Mesenchymal stem cell (in vitro differentiated cells and primary cell): ENCODE measurements around the gene PCNX2.

Experiments
- DNase-seq: peaks from one replicate; pipeline ENCODE4 v3.0.0-alpha.2; 2013
- H2AFZ ChIP-seq: one replicate; pipeline ENCODE4 v1.6.1; 2013; ENCODE audit warnings: low read depth, mild to moderate bottlenecking, control low read depth, inconsistent platforms, low read length, moderate library complexity
- H2AK5ac ChIP-seq: 2 replicates; pipeline ENCODE4 v1.6.1; 2013; ENCODE audit warnings: low read length, moderate library complexity, mild to moderate bottlenecking, inconsistent platforms; ENCODE audit not compliant: severe bottlenecking
- H2BK120ac ChIP-seq: one replicate; pipeline ENCODE4 v1.6.1; 2013; ENCODE audit warnings: low read depth, mild to moderate bottlenecking, inconsistent platforms, low read length, moderate library complexity
- H2BK12ac ChIP-seq, 2 experiments: one replicate each; pipeline ENCODE4 v1.6.1; 2013; ENCODE audit warnings: inconsistent platforms in 2 of 2, low read length in 2 of 2, mild to moderate bottlenecking in 2 of 2, moderate library complexity in 2 of 2, control low read depth in 1 of 2
- H2BK15ac ChIP-seq: one replicate; pipeline ENCODE4 v1.6.1; 2013; ENCODE audit warnings: mild to moderate bottlenecking, low read depth, inconsistent platforms; ENCODE audit not compliant: poor library complexity, severe bottlenecking
- H2BK5ac ChIP-seq: 2 replicates; pipeline ENCODE4 v1.6.1; 2013; ENCODE audit warnings: low read depth, mild to moderate bottlenecking, low read length, control low read depth, inconsistent platforms; ENCODE audit not compliant: poor library complexity, severe bottlenecking
- H3K14ac ChIP-seq, 2 experiments: one replicate each; pipeline ENCODE4 v1.6.1; 2013; ENCODE audit warnings: inconsistent platforms in 2 of 2, low read length in 2 of 2, control low read depth in 1 of 2, mild to moderate bottlenecking in 1 of 2, moderate library complexity in 1 of 2
- H3K18ac ChIP-seq, 2 experiments: one replicate each; pipeline ENCODE4 v1.6.1; 2013; ENCODE audit warnings: inconsistent platforms in 2 of 2, low read length in 2 of 2, control low read depth in 1 of 2, low read depth in 1 of 2, mild to moderate bottlenecking in 1 of 2
- H3K23ac ChIP-seq, 2 experiments: one replicate each; pipeline ENCODE4 v1.6.1; 2013; ENCODE audit warnings: inconsistent platforms in 2 of 2, low read length in 2 of 2, mild to moderate bottlenecking in 2 of 2, moderate library complexity in 2 of 2, control low read depth in 1 of 2
- H3K27ac ChIP-seq: 2 replicates; pipeline ENCODE4 v1.5.1; 2013; ENCODE audit warnings: mild to moderate bottlenecking, moderate library complexity, low read length, control low read depth, inconsistent platforms; ENCODE audit not compliant: poor library complexity, severe bottlenecking
- H3K27me3 ChIP-seq, 2 experiments: 2 replicates each; pipeline versions ENCODE4 v1.6.1 to v1.7.0; 2013; ENCODE audit warnings: low read length in 2 of 2, mild to moderate bottlenecking in 2 of 2, moderate library complexity in 2 of 2, control low read depth in 1 of 2, inconsistent platforms in 1 of 2; ENCODE audit not compliant: control insufficient read depth in 1 of 2, insufficient read depth in 1 of 2
- H3K36me3 ChIP-seq, 2 experiments: 2 replicates each; pipeline versions ENCODE4 v1.6.1 to v1.7.0; 2013; ENCODE audit warnings: low read length in 2 of 2, control low read depth in 1 of 2, inconsistent platforms in 1 of 2, low read depth in 1 of 2, mild to moderate bottlenecking in 1 of 2; ENCODE audit not compliant: insufficient read depth in 2 of 2, control insufficient read depth in 1 of 2
- H3K4ac ChIP-seq, 2 experiments: one replicate each; pipeline ENCODE4 v1.6.1; 2013; ENCODE audit warnings: inconsistent platforms in 2 of 2, low read length in 2 of 2, mild to moderate bottlenecking in 2 of 2, moderate library complexity in 2 of 2, control low read depth in 1 of 2, low read depth in 1 of 2
- H3K4me1 ChIP-seq: 2 replicates; pipeline ENCODE4 v1.6.1; 2013; ENCODE audit warnings: low read depth, low read length, control low read depth; ENCODE audit not compliant: control insufficient read depth, insufficient read depth
- H3K4me2 ChIP-seq: 2 replicates; pipeline ENCODE4 v1.6.1; 2013; ENCODE audit warnings: low read length, mild to moderate bottlenecking, inconsistent platforms; ENCODE audit not compliant: poor library complexity, severe bottlenecking
- H3K4me3 ChIP-seq, 2 experiments: 2 replicates each; pipeline versions ENCODE4 v1.5.1 to v1.7.0; 2013; ENCODE audit warnings: low read length in 2 of 2, mild to moderate bottlenecking in 2 of 2, control low read depth in 1 of 2, low read depth in 1 of 2; ENCODE audit not compliant: insufficient read depth in 1 of 2
- H3K79me1 ChIP-seq: replicated peaks from 2 replicates; pipeline ENCODE4 v1.6.1; 2013; ENCODE audit warnings: mild to moderate bottlenecking, control low read depth, low read length, inconsistent platforms; ENCODE audit not compliant: poor library complexity, severe bottlenecking
- H3K9ac ChIP-seq: 2 replicates; pipeline ENCODE4 v1.7.0; 2013; ENCODE audit warnings: mild to moderate bottlenecking, low read length, moderate library complexity
- H3K9me3 ChIP-seq: 2 replicates; pipeline ENCODE4 v1.7.0; 2013; ENCODE audit warnings: mild to moderate bottlenecking, low read length; ENCODE audit not compliant: control insufficient read depth
- H4K8ac ChIP-seq: one replicate; pipeline ENCODE4 v1.6.1; 2013; ENCODE audit warnings: inconsistent platforms, mild to moderate bottlenecking, low read length, moderate library complexity
- H4K91ac ChIP-seq: one replicate; pipeline ENCODE4 v1.6.1; 2013; ENCODE audit warnings: mild to moderate bottlenecking, low read length, inconsistent platforms
- WGBS: methylation state at CpG from one replicate; pipeline ENCODE4 v1.1.7; 2013; ENCODE audit warnings: mixed read lengths; 5-methylcytosine and 5-hydroxymethylcytosine counted together

PCNX2 gene

GRCh38 chr1:233038581-233038980 lies 256.9 kb downstream of the PCNX2 start:
- H2AFZ ChIP-seq = no peak overlapping the region
- no peak overlapping the region for H2BK12ac ChIP-seq
- DNase-seq = no peak
- H3K4me3 ChIP-seq = no peak overlapping the region
- H3K18ac ChIP-seq = no peak overlapping the region
- no peaks in the 10 kb centered on the region for H3K4me1 ChIP-seq
- H2BK15ac ChIP-seq = no peak overlapping the region
- H2BK120ac ChIP-seq = no peak overlapping the region
- H3K27me3 ChIP-seq = no peaks in the 10 kb centered on the region
- no peak overlapping the region for H3K23ac ChIP-seq
- no peak overlapping the region for H4K91ac ChIP-seq
- H3K79me1 ChIP-seq = peaks cover 3% of the 10 kb centered on the region
- no peak overlapping the region for H3K14ac ChIP-seq
- no peaks in the 10 kb centered on the region for H3K9me3 ChIP-seq
- H3K4me2 ChIP-seq = no peak overlapping the region
- no peak overlapping the region for H3K27ac ChIP-seq
- peaks cover 3 to 4% of the 10 kb centered on the region in 2 experiments for H3K36me3 ChIP-seq
- no peak overlapping the region for H2BK5ac ChIP-seq
- no peak overlapping the region for H3K4ac ChIP-seq
- H2AK5ac ChIP-seq = no peak overlapping the region
- no peak overlapping the region for H3K9ac ChIP-seq
- no peak overlapping the region for H4K8ac ChIP-seq

GRCh38 chr1:233037843-233038242 lies 257.7 kb downstream of the PCNX2 start:
- Histone ChIP-seq H4K91ac (no peak overlapping the region), H2BK12ac (no peak overlapping the region), H2AFZ (no peak overlapping the region), H3K27ac (no peak overlapping the region), H3K79me1 (peaks cover 3% of the 10 kb centered on the region), H4K8ac (no peak overlapping the region), H3K4me2 (no peak overlapping the region), H3K9ac (no peak overlapping the region), H3K4me1 (no peaks in the 10 kb centered on the region), H2BK5ac (no peak overlapping the region), H3K36me3 (peaks cover 3 to 4% of the 10 kb centered on the region in 2 experiments), H3K23ac (no peak overlapping the region), H3K4ac (no peak overlapping the region), H3K4me3 (no peak overlapping the region), H3K14ac (no peak overlapping the region), H2AK5ac (no peak overlapping the region), H2BK15ac (no peak overlapping the region), H3K9me3 (no peaks in the 10 kb centered on the region), H3K27me3 (no peaks in the 10 kb centered on the region), H3K18ac (no peak overlapping the region), H2BK120ac (no peak overlapping the region)
- DNase-seq = no peak

DNA sequence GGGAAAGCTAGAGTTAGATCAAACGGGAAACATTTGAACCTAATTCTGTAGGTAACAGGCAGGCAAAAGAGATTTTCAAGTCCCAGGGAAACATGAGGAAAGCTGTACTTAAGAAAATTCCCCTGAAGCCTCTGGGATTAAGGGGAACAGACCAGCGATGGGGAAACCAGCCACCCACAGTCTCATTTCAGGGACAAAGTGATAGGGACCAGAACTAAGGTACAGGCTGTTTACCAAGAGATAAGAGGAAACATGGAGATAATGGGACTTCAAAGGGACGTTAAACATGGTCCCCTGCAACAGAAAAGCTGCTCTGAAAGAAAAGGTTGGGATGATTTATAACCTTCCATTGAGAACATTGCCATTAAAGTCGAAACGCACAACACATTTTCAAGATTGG lies 260.7 kb downstream of the PCNX2 start:
- no peak overlapping the region for H3K9ac ChIP-seq
- H3K36me3 ChIP-seq = peaks cover 3 to 4% of the 10 kb centered on the region in 2 experiments
- no peaks in the 10 kb centered on the region for H3K27me3 ChIP-seq
- H4K8ac ChIP-seq = no peak overlapping the region
- H2BK5ac ChIP-seq = no peak overlapping the region
- no peak overlapping the region for H3K4me3 ChIP-seq
- H3K4me1 ChIP-seq = no peaks in the 10 kb centered on the region
- H2AK5ac ChIP-seq = no peak overlapping the region
- H2BK120ac ChIP-seq = no peak overlapping the region
- no peak for DNase-seq
- no peaks in the 10 kb centered on the region for H3K9me3 ChIP-seq
- no peak overlapping the region for H3K4me2 ChIP-seq
- H4K91ac ChIP-seq = no peak overlapping the region
- H3K18ac ChIP-seq = no peak overlapping the region
- 20% methylated on average over 5 of the region's 5 CpGs for WGBS
- no peak overlapping the region for H3K23ac ChIP-seq
- H3K4ac ChIP-seq = no peak overlapping the region
- H3K79me1 ChIP-seq = peaks cover 1% of the 10 kb centered on the region
- H2BK15ac ChIP-seq = no peak overlapping the region
- H3K14ac ChIP-seq = no peak overlapping the region
- no peak overlapping the region for H2AFZ ChIP-seq
- no peak overlapping the region for H2BK12ac ChIP-seq
- no peak overlapping the region for H3K27ac ChIP-seq

GRCh38 chr1:233033361-233033760 lies 262.2 kb downstream of the PCNX2 start:
- Histone ChIP-seq H4K8ac (no peak overlapping the region), H4K91ac (no peak overlapping the region), H2BK15ac (no peak overlapping the region), H3K14ac (no peak overlapping the region), H3K4me3 (no peak overlapping the region), H3K36me3 (peaks cover 3 to 4% of the 10 kb centered on the region in 2 experiments), H3K18ac (no peak overlapping the region), H2BK12ac (no peak overlapping the region), H2AFZ (no peak overlapping the region), H3K27me3 (no peaks in the 10 kb centered on the region), H2AK5ac (no peak overlapping the region), H2BK120ac (no peak overlapping the region), H3K23ac (no peak overlapping the region), H3K27ac (no peak overlapping the region), H3K4ac (no peak overlapping the region), H2BK5ac (no peak overlapping the region), H3K9me3 (no peaks in the 10 kb centered on the region), H3K79me1 (no peaks in the 10 kb centered on the region), H3K4me1 (no peaks in the 10 kb centered on the region), H3K4me2 (no peak overlapping the region), H3K9ac (no peak overlapping the region)
- 85% methylated on average over 2 of the region's 3 CpGs for WGBS
- no peak for DNase-seq
